ENCODE data around the gene SPINK1.
"Not testable (repeated sequence)": the region's sequence is repeated elsewhere in the genome, so short reads cannot be mapped to it uniquely, and the experiment has no call there.

The SPINK1 gene

GRCh38 chr5:147809830-147810666, 21.4 kb downstream of the SPINK1 start:
- no peak for DNase-seq (ENCODE audit: low read depth, low spot score)

GRCh38 chr5:147805030-147805454, 26.4 kb downstream of the SPINK1 start:
- DNase-seq (ENCODE audit: low read depth, low spot score), result no peak

- DNase-seq (ENCODE audit: low read depth, low spot score), result no peak
Measured at GRCh38 chr5:147804334-147804733, 27.1 kb downstream of the SPINK1 start.

- no peak for DNase-seq (ENCODE audit: low read depth, low spot score)
Measured at GRCh38 chr5:147803926-147804325, 27.5 kb downstream of the SPINK1 start.

- DNase-seq (ENCODE audit: low read depth, low spot score), result not testable (repeated sequence)
Measured at GRCh38 chr5:147803161-147803560, 28.3 kb downstream of the SPINK1 start.

GRCh38 chr5:147801461-147801860, 30.0 kb downstream of the SPINK1 start:
- no peak for DNase-seq (ENCODE audit: low read depth, low spot score)

GRCh38 chr5:147800491-147800890, 31.0 kb downstream of the SPINK1 start:
- no peak for DNase-seq (ENCODE audit: low read depth, low spot score)

GRCh38 chr5:147796556-147797308, 34.7 kb downstream of the SPINK1 start:
- no peak for DNase-seq (ENCODE audit: low read depth, low spot score)

- no peak for DNase-seq (ENCODE audit: low read depth, low spot score)
Measured at GRCh38 chr5:147791181-147791580, 40.3 kb downstream of the SPINK1 start.

GRCh38 chr5:147789820-147790219, 41.7 kb downstream of the SPINK1 start:
- no peak for DNase-seq (ENCODE audit: low read depth, low spot score)

GRCh38 chr5:147788023-147788422, 43.4 kb downstream of the SPINK1 start:
- no peak for DNase-seq (ENCODE audit: low read depth, low spot score)

GRCh38 chr5:147786142-147786541, 45.3 kb downstream of the SPINK1 start:
- no peak for DNase-seq (ENCODE audit: low read depth, low spot score)

GRCh38 chr5:147784146-147784987, 47.1 kb downstream of the SPINK1 start:
- DNase-seq (ENCODE audit: low read depth, low spot score), result no peak

GRCh38 chr5:147782110-147783028, 49.1 kb downstream of the SPINK1 start, which contains the start of gene JAKMIP2:
TSS of gene JAKMIP2 (minus strand) at chr5:147782728. CDS start at chr5:147671806, 110,922 bp downstream.
- peak; percentile 44 for DNase-seq (ENCODE audit: low read depth, low spot score)

GRCh38 chr5:147780924-147781573, 50.4 kb downstream of the SPINK1 start:
- DNase-seq (ENCODE audit: low read depth, low spot score), result no peak

- DNase-seq (ENCODE audit: low read depth, low spot score), result no peak
Measured at GRCh38 chr5:147779694-147780093, 51.8 kb downstream of the SPINK1 start.

- DNase-seq (ENCODE audit: low read depth, low spot score), result no peak
Measured at GRCh38 chr5:147776989-147777388, 54.5 kb downstream of the SPINK1 start.
